Peyer's patch (tissue), 4 donors: ENCODE measurements around the gene LMX1B. TPM values are rescaled to one million over a fixed set of nuclear protein-coding genes. Genes with fewer than 3 reads are reported as not detected.

Source experiments
- DNase-seq, 3 donors: peaks; one replicate each; pipeline ENCODE4 v3.0.0-alpha.2; 2017 to 2019
- H3K27ac ChIP-seq, 4 donors: fragments of 200-600 bp; sonication (generic); one replicate each; pipeline ENCODE4 v1.5.1; 2016 to 2019
- H3K27me3 ChIP-seq, 2 donors: fragments of 200-600 bp; sonication (generic); one replicate each; pipeline ENCODE4 v1.5.1; 2019
- H3K36me3 ChIP-seq, 3 donors: fragments of 200-600 bp; sonication (generic); one replicate each; pipeline ENCODE4 v1.5.1; 2016 to 2019
- H3K4me1 ChIP-seq, 4 donors: fragments of 200-600 bp; sonication (generic); one replicate each; pipeline ENCODE4 v1.5.1; 2016 to 2019
- H3K4me3 ChIP-seq, 4 donors: fragments of 200-600 bp; sonication (generic); 1 replicate in 3 of 4; 2 replicates in 1 of 4; pipeline ENCODE4 v1.5.1; 2016 to 2019; ENCODE audit warnings: mild to moderate bottlenecking in 1 of 4
- H3K9me3 ChIP-seq, 4 donors: fragments of 200-600 bp; sonication (generic); one replicate each; pipeline ENCODE4 v1.5.1; 2016 to 2019; ENCODE audit warnings: mild to moderate bottlenecking in 1 of 4
- CTCF ChIP-seq, 6 experiments: fragments of 450-650 bp in 4 of 6; fragments of 200-600 bp in 2 of 6; sonication (generic) in 1 of 6; IDR thresholded peaks; one replicate each; pipeline ENCODE4 v1.5.1; 2017 to 2019; ENCODE audit warnings: antibody characterized with exemption in 6 of 6, mild to moderate bottlenecking in 3 of 6, moderate library complexity in 1 of 6
- POLR2A ChIP-seq, 2 donors: fragments of 450-650 bp; IDR thresholded peaks; one replicate each; pipeline ENCODE4 v1.5.1; 2017; ENCODE audit warnings: antibody characterized with exemption in 2 of 2, mild to moderate bottlenecking in 2 of 2, moderate library complexity in 2 of 2
- total RNA-seq, 4 donors: library from RNA; depleted of rRNA; stranded (reverse); fragments of >200 nt; gene quantifications; one replicate each; pipeline ENCODE4 v1.1.0, GENCODE V29; 2016

LMX1B gene
- total RNA-seq, 4 donors from 2014 or later, result not detected

- DNase-seq, result no peak
- no peak for TF ChIP-seq CTCF (IDR thresholded peaks at IDR 0.05)
- TF ChIP-seq POLR2A (IDR thresholded peaks at IDR 0.05), result no peak
- Histone ChIP-seq H3K4me3 (no peak overlapping the region), H3K9me3 (no peaks in the 10 kb centered on the region), H3K4me1 (peaks cover 0 to 19% (median 4%) of the 10 kb centered on the region in 4 donors), H3K36me3 (no peaks in the 10 kb centered on the region), H3K27me3 (peaks cover 0 to 74% of the 10 kb centered on the region in 2 donors), H3K27ac (no peak overlapping the region)
These were observed 10.7 kb downstream of the LMX1B start for GRCh38 chr9:126624479-126624826.

- H3K27ac ChIP-seq, result no peak overlapping the region
- no peak for DNase-seq
- peaks cover 0 to 19% (median 4%) of the 10 kb centered on the region in 4 donors for H3K4me1 ChIP-seq
- peaks cover 0 to 72% of the 10 kb centered on the region in 2 donors for H3K27me3 ChIP-seq
- no peaks in the 10 kb centered on the region for H3K9me3 ChIP-seq
- H3K4me3 ChIP-seq, result no peak overlapping the region
- H3K36me3 ChIP-seq, result no peaks in the 10 kb centered on the region
- TF ChIP-seq POLR2A (IDR thresholded peaks at IDR 0.05) (no peak), CTCF (IDR thresholded peaks at IDR 0.05) (no peak)
These were observed 11.2 kb downstream of the LMX1B start for GRCh38 chr9:126624912-126625311.

- Histone ChIP-seq H3K36me3 (no peaks in the 10 kb centered on the region), H3K9me3 (no peaks in the 10 kb centered on the region), H3K4me3 (peak overlapping the region; percentile 1 to 42 (median 40)), H3K27me3 (peaks cover 0 to 72% of the 10 kb centered on the region in 2 donors), H3K27ac (no peak overlapping the region), H3K4me1 (peaks cover 0 to 19% (median 4%) of the 10 kb centered on the region in 4 donors)
- TF ChIP-seq POLR2A (IDR thresholded peaks at IDR 0.05), result no peak
- TF ChIP-seq CTCF (IDR thresholded peaks at IDR 0.05), result no peak
- no peak for DNase-seq
These were observed 11.8 kb downstream of the LMX1B start for GRCh38 chr9:126625329-126626126.

- peaks cover 0 to 77% of the 10 kb centered on the region in 2 donors for H3K27me3 ChIP-seq
- DNase-seq, result no peak
- no peak overlapping the region for H3K27ac ChIP-seq
- H3K36me3 ChIP-seq, result no peaks in the 10 kb centered on the region
- H3K4me3 ChIP-seq, result peak overlapping the region; percentile 1 to 42 (median 40)
- H3K9me3 ChIP-seq, result no peaks in the 10 kb centered on the region
- no peak for TF ChIP-seq CTCF (IDR thresholded peaks at IDR 0.05)
- TF ChIP-seq POLR2A (IDR thresholded peaks at IDR 0.05), result no peak
- peaks cover 0 to 19% (median 4%) of the 10 kb centered on the region in 4 donors for H3K4me1 ChIP-seq
These were observed 12.6 kb downstream of the LMX1B start for GRCh38 chr9:126626127-126626925.

- Histone ChIP-seq H3K4me3 (no peak overlapping the region), H3K9me3 (no peaks in the 10 kb centered on the region), H3K27me3 (peaks cover 0 to 77% of the 10 kb centered on the region in 2 donors), H3K36me3 (no peaks in the 10 kb centered on the region), H3K4me1 (peaks cover 0 to 19% (median 4%) of the 10 kb centered on the region in 4 donors), H3K27ac (no peak overlapping the region)
- DNase-seq, result no peak
- no peak for TF ChIP-seq POLR2A (IDR thresholded peaks at IDR 0.05)
- TF ChIP-seq CTCF (IDR thresholded peaks at IDR 0.05), result no peak
These were observed 13.2 kb downstream of the LMX1B start for GRCh38 chr9:126626926-126627233.
